ENCODE results near the gene CTBP2. TPM values are rescaled to one million over a fixed set of nuclear protein-coding genes. Genes with fewer than 3 reads are reported as not detected.
A peak's percentile ranks its signal among the peaks of the same experiment; 100 is the strongest.

CTBP2 gene
- total RNA-seq, 1 experiment from 2014 or later, result 97.2 TPM

DNA sequence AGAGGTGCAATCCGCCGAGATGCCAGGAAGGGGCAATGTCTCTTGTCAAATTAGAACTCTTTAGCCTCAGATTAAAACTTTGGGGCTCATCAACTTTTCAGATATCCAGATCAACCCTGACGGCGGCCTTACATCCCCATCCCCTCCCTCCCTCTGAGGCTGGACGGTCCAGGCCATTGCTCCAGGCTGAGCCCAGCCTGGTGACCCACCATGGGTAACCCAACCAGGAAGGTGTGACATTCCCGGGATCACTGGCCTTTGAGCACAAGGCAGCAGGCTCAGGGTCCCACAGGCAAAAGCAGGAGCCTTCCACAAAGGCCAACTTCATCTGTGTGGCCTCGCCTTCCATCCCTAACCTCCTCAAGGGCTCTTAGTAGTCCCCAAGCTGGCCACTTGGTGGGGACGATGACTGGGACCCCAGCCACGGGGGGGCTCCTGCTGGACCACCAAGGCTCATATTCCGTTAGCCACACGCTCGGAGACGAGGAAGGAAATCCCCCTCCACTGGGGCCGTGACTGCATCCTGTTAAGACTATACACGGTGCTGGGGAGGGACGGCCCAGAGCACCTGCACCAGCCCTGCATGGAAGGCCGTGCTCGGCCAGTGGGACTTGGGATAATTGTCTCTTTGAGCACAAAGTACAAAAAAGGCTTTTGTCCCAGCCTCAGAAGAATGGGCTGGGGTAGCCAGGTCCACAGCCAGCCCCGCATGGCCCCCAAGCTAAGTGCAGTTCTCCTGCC, 155.6 kb downstream of the CTBP2 start:
- Histone ChIP-seq H3K27me3 (replicated peaks; ENCODE audit: control insufficient read depth, insufficient read depth, low read length) (no peaks in the 10 kb centered on the region), H3K4me3 (ENCODE audit: low read depth, low read length) (no peak overlapping the region), H3K9me3 (no peaks in the 10 kb centered on the region), H3K36me3 (ENCODE audit: control insufficient read depth, insufficient read depth, low read length) (peaks cover 2% of the 10 kb centered on the region), H3K4me1 (no peaks in the 10 kb centered on the region)
- DNase-seq, result peak in 1 of 2 experiments; percentile 31
- intact Hi-C loops (cut with micrococcal nuclease; ENCODE audit: unreplicated experiment), result loop anchor here (5.0 kb wide), 1 partner anchor 58 kb away; no protein-coding TSS in a partner anchor
- ChIA-PET POLR2A (no interaction called here), CTCF (no interaction called here)
- no peak overlapping the region for H3K27ac Mint-ChIP-seq (ENCODE audit: unreplicated experiment)
- no TSS peak for BruUV-seq (replicated peaks)
- H3K36me3 Mint-ChIP-seq (ENCODE audit: insufficient read depth, unreplicated experiment), result peaks cover 62% of the 10 kb centered on the region
- no peaks in the 10 kb centered on the region for H3K4me1 Mint-ChIP-seq (ENCODE audit: low read depth, unreplicated experiment)
- TF ChIP-seq, protein P1, sequence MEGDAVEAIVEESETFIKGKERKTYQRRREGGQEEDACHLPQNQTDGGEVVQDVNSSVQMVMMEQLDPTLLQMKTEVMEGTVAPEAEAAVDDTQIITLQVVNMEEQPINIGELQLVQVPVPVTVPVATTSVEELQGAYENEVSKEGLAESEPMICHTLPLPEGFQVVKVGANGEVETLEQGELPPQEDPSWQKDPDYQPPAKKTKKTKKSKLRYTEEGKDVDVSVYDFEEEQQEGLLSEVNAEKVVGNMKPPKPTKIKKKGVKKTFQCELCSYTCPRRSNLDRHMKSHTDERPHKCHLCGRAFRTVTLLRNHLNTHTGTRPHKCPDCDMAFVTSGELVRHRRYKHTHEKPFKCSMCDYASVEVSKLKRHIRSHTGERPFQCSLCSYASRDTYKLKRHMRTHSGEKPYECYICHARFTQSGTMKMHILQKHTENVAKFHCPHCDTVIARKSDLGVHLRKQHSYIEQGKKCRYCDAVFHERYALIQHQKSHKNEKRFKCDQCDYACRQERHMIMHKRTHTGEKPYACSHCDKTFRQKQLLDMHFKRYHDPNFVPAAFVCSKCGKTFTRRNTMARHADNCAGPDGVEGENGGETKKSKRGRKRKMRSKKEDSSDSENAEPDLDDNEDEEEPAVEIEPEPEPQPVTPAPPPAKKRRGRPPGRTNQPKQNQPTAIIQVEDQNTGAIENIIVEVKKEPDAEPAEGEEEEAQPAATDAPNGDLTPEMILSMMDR (IDR thresholded peaks at IDR 0.05; ENCODE audit: insufficient read depth in 1 of 2, low read depth in 1 of 2, low read length in 1 of 2, severe bottlenecking in 1 of 2, unreplicated experiment in 1 of 2), result no peak
- H3K27me3 Mint-ChIP-seq (ENCODE audit: insufficient read depth, unreplicated experiment), result no peaks in the 10 kb centered on the region
- no peak overlapping the region for H3K4me3 Mint-ChIP-seq (ENCODE audit: unreplicated experiment)
- no peaks in the 10 kb centered on the region for H3K9me3 Mint-ChIP-seq (ENCODE audit: unreplicated experiment)

DNA sequence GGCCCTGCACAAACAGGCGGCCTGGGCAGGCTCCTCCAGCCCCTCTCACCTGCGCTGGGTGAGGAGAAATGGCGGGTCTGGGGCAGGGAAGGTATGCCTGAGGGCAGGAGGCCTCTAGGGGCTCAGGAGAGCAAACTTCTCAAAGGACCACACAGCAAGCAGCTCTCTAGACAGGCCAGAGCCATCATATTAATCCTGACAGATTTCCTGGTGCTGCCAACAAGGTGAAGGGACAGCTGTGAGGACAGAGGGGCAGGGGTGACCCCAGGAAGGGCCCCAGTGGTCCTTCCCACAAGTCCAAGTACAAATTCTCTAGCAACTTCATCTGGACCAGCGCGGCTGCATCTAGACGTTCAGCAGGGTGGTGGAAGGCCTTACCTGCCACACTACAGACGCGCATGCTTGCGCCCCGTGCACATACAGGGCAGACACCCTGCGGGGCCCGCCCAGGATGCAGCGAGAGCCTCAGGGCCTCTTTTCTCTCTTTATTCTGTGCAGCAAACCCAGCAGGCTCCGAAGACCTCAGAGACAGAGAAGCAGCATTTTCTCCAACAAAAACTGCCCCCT, 156.4 kb downstream of the CTBP2 start:
- Histone ChIP-seq H3K27me3 (replicated peaks; ENCODE audit: control insufficient read depth, insufficient read depth, low read length) (no peaks in the 10 kb centered on the region), H3K4me3 (ENCODE audit: low read depth, low read length) (no peak overlapping the region), H3K36me3 (ENCODE audit: control insufficient read depth, insufficient read depth, low read length) (peaks cover 2% of the 10 kb centered on the region), H3K9me3 (no peaks in the 10 kb centered on the region), H3K4me1 (no peaks in the 10 kb centered on the region)
- ChIA-PET CTCF (no interaction called here), POLR2A (no interaction called here)
- Mint-ChIP-seq H3K4me1 (ENCODE audit: low read depth, unreplicated experiment) (no peaks in the 10 kb centered on the region), H3K36me3 (ENCODE audit: insufficient read depth, unreplicated experiment) (peaks cover 62% of the 10 kb centered on the region), H3K27me3 (ENCODE audit: insufficient read depth, unreplicated experiment) (no peaks in the 10 kb centered on the region), H3K9me3 (ENCODE audit: unreplicated experiment) (no peaks in the 10 kb centered on the region), H3K4me3 (ENCODE audit: unreplicated experiment) (no peak overlapping the region), H3K27ac (ENCODE audit: unreplicated experiment) (no peak overlapping the region)
- BruUV-seq (replicated peaks), result no TSS peak
- TF ChIP-seq, protein P1 (IDR thresholded peaks at IDR 0.05; ENCODE audit: insufficient read depth in 1 of 2, low read depth in 1 of 2, low read length in 1 of 2, severe bottlenecking in 1 of 2, unreplicated experiment in 1 of 2), result no peak
- peak in 1 of 2 experiments; percentile 12 for DNase-seq
- intact Hi-C loops (cut with micrococcal nuclease; ENCODE audit: unreplicated experiment), result no loop called here

DNA sequence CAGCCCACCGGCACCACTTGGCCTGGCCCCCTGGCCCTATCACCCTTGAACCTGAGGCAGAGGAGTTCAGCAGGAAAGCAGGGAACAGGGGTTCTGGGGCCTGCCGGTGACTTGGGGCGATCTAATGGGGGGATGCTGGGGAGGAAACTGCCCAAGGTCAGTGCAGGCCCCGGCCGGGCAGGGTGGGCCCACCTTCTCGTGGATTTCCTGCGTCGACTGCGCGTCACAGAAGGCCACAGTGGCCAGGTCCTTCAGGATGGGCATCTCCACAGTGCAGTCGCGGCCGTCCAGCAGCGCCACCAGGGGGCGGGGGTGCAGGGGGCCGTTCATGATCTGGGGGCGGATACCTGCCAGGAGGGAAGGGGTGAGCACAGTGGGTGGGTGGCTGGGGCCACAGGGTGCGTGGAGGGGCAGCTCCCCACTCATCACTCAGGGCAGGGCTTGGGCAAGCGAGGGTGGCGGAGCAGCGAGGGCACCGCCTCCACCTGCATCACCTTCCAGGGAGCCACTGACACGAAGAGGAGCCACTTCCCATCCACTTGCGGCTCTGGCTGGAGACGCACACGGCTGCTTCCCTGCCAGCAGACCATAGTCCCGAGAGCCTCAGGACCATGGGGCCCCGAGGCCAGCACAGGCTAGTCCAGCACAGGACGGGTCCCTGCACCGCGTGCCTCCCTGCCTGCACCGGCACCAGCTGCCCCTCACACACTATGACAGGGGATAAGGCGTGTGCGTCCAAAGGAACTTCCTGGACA, 157.0 kb downstream of the CTBP2 start:
- Mint-ChIP-seq H3K27ac (ENCODE audit: unreplicated experiment) (no peak overlapping the region), H3K36me3 (ENCODE audit: insufficient read depth, unreplicated experiment) (peaks cover 64% of the 10 kb centered on the region), H3K27me3 (ENCODE audit: insufficient read depth, unreplicated experiment) (no peaks in the 10 kb centered on the region), H3K4me1 (ENCODE audit: low read depth, unreplicated experiment) (no peaks in the 10 kb centered on the region), H3K4me3 (ENCODE audit: unreplicated experiment) (no peak overlapping the region), H3K9me3 (ENCODE audit: unreplicated experiment) (no peaks in the 10 kb centered on the region)
- H3K36me3 ChIP-seq (ENCODE audit: control insufficient read depth, insufficient read depth, low read length), result peaks cover 2% of the 10 kb centered on the region
- no peaks in the 10 kb centered on the region for H3K27me3 ChIP-seq (replicated peaks; ENCODE audit: control insufficient read depth, insufficient read depth, low read length)
- no peaks in the 10 kb centered on the region for H3K4me1 ChIP-seq
- H3K9me3 ChIP-seq, result no peaks in the 10 kb centered on the region
- ChIA-PET POLR2A (no interaction called here), CTCF (interaction anchor here (0.6 kb wide), 1 partner anchor 441 kb away, joined by 3 read pairs; no protein-coding TSS in a partner anchor)
- no TSS peak for BruUV-seq (replicated peaks)
- DNase-seq, result peak in 1 of 2 experiments; percentile 30
- intact Hi-C loops (cut with micrococcal nuclease; ENCODE audit: unreplicated experiment), result no loop called here
- H3K4me3 ChIP-seq (ENCODE audit: low read depth, low read length), result no peak overlapping the region
- TF ChIP-seq, protein P1 (IDR thresholded peaks at IDR 0.05; ENCODE audit: insufficient read depth in 1 of 2, low read depth in 1 of 2, low read length in 1 of 2, severe bottlenecking in 1 of 2, unreplicated experiment in 1 of 2), result peak; percentile 5 to 19
